K562 (cell line): ENCODE data around the gene FAM53B. TPM values are rescaled to one million over a fixed set of nuclear protein-coding genes. Genes with fewer than 3 reads are reported as not detected.

Experiments
- ATAC-seq: fragments of 200-7000 bp; cut with Tn5 transposase; 3 replicates; pipeline ENCODE4 v1.9.1; 2020; ENCODE audit warnings: moderate library complexity
- BruUV-seq: library from RNA; stranded (reverse); fragments of 400-500 nt; replicated peaks from 2 replicates; lab custom pipeline; 2021; lab: Mats Ljungman, UMichigan
- CTCF ChIA-PET: fragments of 300-600 bp; formaldehyde crosslinking; extraction: SDS; loops from one replicate; lab custom pipeline; 2021; ENCODE audit warnings: low intra/inter-chr PET ratio; lab: Yijun Ruan, JAX
- POLR2A ChIA-PET: fragments of 300-600, 350-650 bp; sonication (Branson Sonifier 250); formaldehyde crosslinking; extraction: SDS; loops from one replicate; lab custom pipeline; 2021; ENCODE audit warnings: antibody characterized with exemption, inconsistent platforms; lab: Yijun Ruan, JAX
- DNase-seq, 4 experiments: peaks; one replicate each; pipeline versions ENCODE4 v3.0.0 to v3.0.0-alpha.2; 2011 to 2018; ENCODE audit warnings: low spot score in 3 of 4, mixed read lengths in 3 of 4; ENCODE audit errors: extremely low read depth in 1 of 4
- FAIRE-seq: peaks from 2 replicates; lab custom pipeline; 2011; peaks lifted over from hg19 to GRCh38; lab: Jason Lieb, UNC
- H2AFZ ChIP-seq: 2 replicates; pipeline ENCODE4 v1.6.0; 2011; ENCODE audit warnings: low read depth, low read length, control low read depth, inconsistent platforms
- H3K27ac ChIP-seq: fragments of 200-600 bp; 3 replicates; pipeline ENCODE4 v1.8.0; 2011; ENCODE audit warnings: low read depth, mild to moderate bottlenecking, control low read depth, inconsistent platforms, low read length, moderate library complexity, mixed read lengths; ENCODE audit errors: extremely low read depth
- H3K27me3 ChIP-seq, 2 experiments: fragments of 300-600 bp in 1 of 2; 2 replicates in 1 of 2; 3 replicates in 1 of 2; pipeline versions ENCODE4 v1.6.0 to v1.8.0; 2011; ENCODE audit warnings: inconsistent platforms in 2 of 2, low read length in 2 of 2, mild to moderate bottlenecking in 1 of 2, mixed read lengths in 1 of 2, moderate library complexity in 1 of 2; ENCODE audit not compliant: control insufficient read depth in 2 of 2, insufficient read depth in 2 of 2
- H3K36me3 ChIP-seq: fragments of 300-600 bp; 3 replicates; pipeline ENCODE4 v1.8.0; 2011; ENCODE audit warnings: mild to moderate bottlenecking, low read length, inconsistent platforms; ENCODE audit not compliant: control insufficient read depth, insufficient read depth
- H3K4me1 ChIP-seq, 2 experiments: fragments of 200-600 bp in 1 of 2; replicated peaks in 1 of 2; 2 replicates in 1 of 2; 3 replicates in 1 of 2; pipeline versions ENCODE4 v1.5.1 to v1.8.0; 2011; ENCODE audit warnings: inconsistent platforms in 2 of 2, low read length in 2 of 2, mild to moderate bottlenecking in 1 of 2, mixed read lengths in 1 of 2, moderate library complexity in 1 of 2; ENCODE audit not compliant: control insufficient read depth in 2 of 2, insufficient read depth in 2 of 2
- H3K4me2 ChIP-seq: 2 replicates; pipeline ENCODE4 v1.6.1; 2011; ENCODE audit warnings: low read length, control low read depth, inconsistent platforms, mixed read lengths; ENCODE audit not compliant: insufficient read depth
- H3K4me3 ChIP-seq: fragments of 200-600 bp; sonication (generic), shearing (Covaris generic); 2 replicates; pipeline ENCODE4 v1.5.1; 2016; ENCODE audit warnings: control low read depth, inconsistent platforms
- H3K79me2 ChIP-seq: fragments of 200-600 bp; 3 replicates; pipeline ENCODE4 v1.8.0; 2011; ENCODE audit warnings: low read length, inconsistent platforms; ENCODE audit not compliant: control insufficient read depth, insufficient read depth
- H3K9ac ChIP-seq, 2 experiments: 2 replicates each; pipeline versions ENCODE4 v1.6.0 to v1.6.1; 2011; ENCODE audit warnings: low read depth in 2 of 2, low read length in 2 of 2, control low read depth in 1 of 2, inconsistent platforms in 1 of 2, mild to moderate bottlenecking in 1 of 2, mixed read lengths in 1 of 2; ENCODE audit not compliant: insufficient read depth in 1 of 2
- H3K9me1 ChIP-seq: one replicate; pipeline ENCODE4 v1.6.0; 2011; ENCODE audit warnings: inconsistent platforms, mild to moderate bottlenecking, low read length, moderate library complexity; ENCODE audit not compliant: control insufficient read depth, insufficient read depth
- H3K9me3 ChIP-seq: replicated peaks from 2 replicates; pipeline ENCODE4 v1.5.1; 2011; ENCODE audit warnings: low read depth, low read length, inconsistent platforms; ENCODE audit not compliant: control insufficient read depth, insufficient read depth
- H4K20me1 ChIP-seq: replicated peaks from 2 replicates; pipeline ENCODE4 v1.6.1; 2011; ENCODE audit warnings: low read length, inconsistent platforms, mixed read lengths; ENCODE audit not compliant: control insufficient read depth, insufficient read depth
- JUN ChIP-seq, 2 experiments: sonication (generic) in 1 of 2; formaldehyde crosslinking in 1 of 2; IDR thresholded peaks; 2 replicates each; pipeline versions ENCODE4 v1.6.1 to v1.8.0; 2012 to 2022; ENCODE audit warnings: borderline replicate concordance in 2 of 2, mild to moderate bottlenecking in 2 of 2, improper control_type of control experiment in 1 of 2, low read depth in 1 of 2, low read length in 1 of 2, missing genetic modification reagents in 1 of 2
- PTBP1 ChIP-seq: fragments of 200-400 bp; formaldehyde crosslinking; IDR thresholded peaks from 2 replicates; pipeline ENCODE4 v1.6.1; 2017; ENCODE audit warnings: low read depth, low read length
- ZC3H11A ChIP-seq: IDR thresholded peaks from 2 replicates; pipeline ENCODE4 v1.6.1; 2012; ENCODE audit warnings: low read depth, low read length, improper control_type of control experiment
- WGBS: fragments of 100-300 bp; shearing (Covaris generic); methylation state at CpG from one replicate; pipeline ENCODE4 v1.1.6; 2016; ENCODE audit warnings: low coverage, mixed read lengths; ENCODE audit not compliant: insufficient coverage; ENCODE audit errors: missing lambda C conversion rate; 5-methylcytosine and 5-hydroxymethylcytosine counted together
- in situ Hi-C: fragments of 300-500 bp; cut with MboI; formaldehyde crosslinking; loops from 4 replicates; pipeline ENCODE4 v1.15.0; 2018; ENCODE audit warnings: inconsistent platforms, mixed read lengths
- intact Hi-C: fragments of 100-400 bp; cut with micrococcal nuclease; formaldehyde crosslinking; loops from 2 replicates; pipeline ENCODE4 v1.14.2; 2022
- polyA plus RNA-seq, 8 experiments: library from polyadenylated mRNA; depleted of rRNA in 4 of 8; stranded (reverse) in 5 of 8; unstranded in 3 of 8; fragments of >200 nt; fragmentation: Nextera tagmentation in 2 of 8; fragmentation: Illumina TruSeq in 1 of 8; extraction: Ambion mirVana in 2 of 8; extraction: Trizol in 1 of 8; gene quantifications; 2 replicates each; pipeline versions ENCODE4 v1.2.1 to v1.2.3, GENCODE V29; 2011 to 2014; ENCODE audit warnings: inconsistent platforms in 1 of 8, missing spikeins in 1 of 8
- total RNA-seq, 7 experiments: library from RNA; depleted of rRNA in 6 of 7; stranded (reverse); fragments of >200 nt in 6 of 7; fragmentation: Illumina TruSeq in 2 of 7; extraction: Trizol in 2 of 7; gene quantifications; 2 replicates each; pipeline versions ENCODE4 v1.2.1 to v1.2.3, GENCODE V29; 2011 to 2021; ENCODE audit warnings: low replicate concordance in 1 of 7
- TF ChIP-seq, protein P1 (sequence below): sonication (generic); formaldehyde crosslinking; IDR thresholded peaks from 2 replicates; pipeline ENCODE4 v1.9.0; 2022; ENCODE audit warnings: mild to moderate bottlenecking, missing genetic modification reagents

Gene FAM53B
- total and polyA plus RNA-seq, 9 of the 15 experiments (the other 6 are each of a cell fraction or from before 2014, with no cell fraction given), result 0.03 to 16.5 (median 5.0) TPM

DNA sequence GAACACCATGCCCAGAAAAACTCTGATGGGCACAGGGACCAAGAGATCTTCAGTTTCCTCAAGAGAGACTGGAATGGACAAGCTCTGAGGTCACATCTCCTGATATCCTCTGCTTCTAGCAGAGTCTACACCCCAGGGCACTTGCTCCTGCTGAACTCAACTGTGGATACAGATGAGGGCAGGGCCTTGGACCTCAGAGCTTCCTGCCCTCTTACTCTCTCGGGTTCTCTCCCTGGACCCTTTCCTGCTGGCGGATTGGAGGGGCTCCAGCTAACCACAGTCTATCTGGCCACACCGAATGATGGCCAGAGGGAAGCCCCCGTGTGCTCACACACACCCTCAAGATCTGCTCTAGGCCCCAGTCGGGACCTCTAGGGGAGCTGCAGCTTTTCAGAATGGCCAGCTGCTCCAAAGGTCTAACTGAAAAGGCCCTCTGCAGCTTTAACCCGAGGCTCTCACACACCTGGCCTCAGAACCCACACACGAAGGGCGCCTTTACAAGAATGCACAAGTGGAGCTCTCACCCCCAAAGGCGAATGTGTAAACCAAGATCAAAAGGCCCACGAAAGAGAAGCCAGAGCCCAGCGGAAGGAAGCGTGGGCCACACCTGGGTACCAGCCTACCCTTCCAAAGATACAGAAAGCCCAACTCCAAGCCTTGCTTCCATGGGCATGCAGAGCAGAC lies 65.5 kb downstream of the FAM53B start:
- DNase-seq (no peak), ATAC-seq (no peak; the same call in 2 of the 3 replicates), FAIRE-seq (no peak)
- H3K27ac ChIP-seq, result no peak overlapping the region
- no peak for TF ChIP-seq JUN (IDR thresholded peaks at IDR 0.05; ENCODE audit: borderline replicate concordance, low read depth, low read length)
- no peak for TF ChIP-seq JUN (CRISPR knock-in tag; IDR thresholded peaks at IDR 0.05; ENCODE audit: borderline replicate concordance)
- TF ChIP-seq, protein P1, sequence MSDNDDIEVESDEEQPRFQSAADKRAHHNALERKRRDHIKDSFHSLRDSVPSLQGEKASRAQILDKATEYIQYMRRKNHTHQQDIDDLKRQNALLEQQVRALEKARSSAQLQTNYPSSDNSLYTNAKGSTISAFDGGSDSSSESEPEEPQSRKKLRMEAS, result no peak
- TF ChIP-seq PTBP1, result no peak
- TF ChIP-seq ZC3H11A, result no peak
- H3K4me2 ChIP-seq, result no peak overlapping the region
- no peaks in the 10 kb centered on the region for H4K20me1 ChIP-seq
- WGBS, result 85% methylated on average over 6 of the region's 12 CpGs
- peaks cover 35% of the 10 kb centered on the region; the same call in 2 of the 3 replicates for H3K36me3 ChIP-seq
- H3K79me2 ChIP-seq, result peaks cover 10% of the 10 kb centered on the region
- no peak overlapping the region for H3K4me3 ChIP-seq
- ChIA-PET POLR2A (no interaction called here), CTCF (no interaction called here)
- H3K9me3 ChIP-seq, result no peaks in the 10 kb centered on the region
- no peaks in the 10 kb centered on the region for H3K27me3 ChIP-seq
- H2AFZ ChIP-seq, result no peak overlapping the region
- in situ Hi-C loops (no loop called here), intact Hi-C loops (loop anchor here (10.0 kb wide), 1 partner anchor 134 kb away; no protein-coding TSS in a partner anchor)
- no peaks in the 10 kb centered on the region for H3K9me1 ChIP-seq
- H3K9ac ChIP-seq, result peak overlapping the region in 1 of 2 experiments; percentile 45; a peak in 2 of 4 replicates
- H3K4me1 ChIP-seq, result peaks cover 0 to 12% of the 10 kb centered on the region in 2 experiments; a peak in 3 of 5 replicates
- BruUV-seq, result no TSS peak
